RWPE1 (cell line): ENCODE results near the gene BDH1.

Source experiments
- CTCF ChIA-PET: fragments of 350-600 bp; sonication (Branson Sonifier 250); formaldehyde crosslinking; extraction: SDS; loops from one replicate; lab custom pipeline; 2021; lab: Yijun Ruan, JAX
- POLR2A ChIA-PET: fragments of 400-600 bp; formaldehyde crosslinking; extraction: SDS; loops from one replicate; lab custom pipeline; 2020; ENCODE audit warnings: antibody characterized with exemption; ENCODE audit not compliant: low non-redundant PET; lab: Yijun Ruan, JAX
- DNase-seq: peaks from one replicate; pipeline ENCODE4 v3.0.0; 2012; ENCODE audit warnings: low spot score
- H3K27ac ChIP-seq: fragments of 450-650 bp; 2 replicates; pipeline ENCODE4 v1.5.1; 2017
- CTCF ChIP-seq: fragments of 450-650 bp; conservative IDR thresholded peaks from 2 replicates; pipeline ENCODE4 v1.5.1; 2017; ENCODE audit warnings: low read depth, mild to moderate bottlenecking

BDH1 gene

DNA sequence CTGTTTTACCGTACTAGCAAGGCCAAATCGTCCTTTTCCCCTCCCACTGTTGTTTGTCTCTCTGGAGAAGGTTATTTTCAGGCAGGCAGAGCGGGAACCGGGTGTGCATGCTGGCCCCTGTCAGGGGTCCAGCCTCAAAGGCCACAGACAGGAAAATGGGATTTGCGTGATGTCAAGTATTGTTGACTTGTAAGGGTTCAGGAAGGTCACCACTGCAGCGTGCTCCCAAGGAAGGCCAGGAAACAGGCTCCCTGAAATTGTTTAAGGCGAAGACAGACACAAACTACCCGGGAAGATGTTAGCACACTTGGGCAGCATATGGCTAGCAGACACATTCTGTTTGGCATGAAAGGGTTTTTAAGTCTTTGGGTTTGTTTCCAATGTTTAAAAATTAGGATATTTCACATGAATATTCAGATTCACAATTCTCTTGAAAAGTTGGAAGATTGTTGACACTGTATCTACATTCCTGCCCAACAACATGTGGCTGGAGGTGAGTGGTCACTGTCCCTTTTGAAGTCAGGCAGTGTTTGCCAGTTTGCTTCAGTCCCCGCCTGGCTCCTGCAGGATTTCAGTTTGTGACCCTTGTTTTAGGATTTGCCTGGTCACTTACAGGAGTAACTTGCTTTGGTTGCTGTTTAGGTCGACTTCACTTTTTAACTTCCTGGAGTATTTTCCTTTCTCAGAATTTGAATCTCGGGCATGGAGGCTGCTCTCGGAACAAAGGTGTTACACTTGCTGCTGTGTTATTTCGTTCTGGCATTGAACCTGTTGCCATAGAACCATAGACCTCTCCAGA lies 90.4 kb downstream of the BDH1 start:
- POLR2A ChIA-PET: no interaction called here
- TF ChIP-seq CTCF: no peak
- no peak for DNase-seq
- H3K27ac ChIP-seq: no peak overlapping the region
- CTCF ChIA-PET: no interaction called here

DNA sequence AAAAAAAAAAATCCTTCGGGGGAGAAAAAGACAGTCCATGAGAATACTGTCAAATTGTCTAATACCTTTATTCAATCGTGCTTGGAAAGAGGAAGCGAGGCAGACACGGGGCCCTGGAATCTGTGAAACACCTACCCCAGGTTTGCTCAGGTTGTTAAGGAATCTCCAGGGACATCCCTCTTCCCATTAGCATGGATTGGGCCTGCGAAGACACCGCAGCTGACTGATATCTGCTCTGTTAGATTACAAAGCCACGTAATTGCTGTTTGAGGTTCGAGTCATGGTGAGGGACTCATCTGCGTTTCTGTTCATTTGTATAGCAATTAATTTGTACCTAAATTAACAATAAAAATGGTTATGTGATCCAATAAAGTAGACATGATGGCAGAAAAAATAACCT lies 91.0 kb downstream of the BDH1 start:
- DNase-seq: no peak
- TF ChIP-seq CTCF: no peak
- ChIA-PET POLR2A (no interaction called here), CTCF (no interaction called here)
- H3K27ac ChIP-seq: no peak overlapping the region

DNA sequence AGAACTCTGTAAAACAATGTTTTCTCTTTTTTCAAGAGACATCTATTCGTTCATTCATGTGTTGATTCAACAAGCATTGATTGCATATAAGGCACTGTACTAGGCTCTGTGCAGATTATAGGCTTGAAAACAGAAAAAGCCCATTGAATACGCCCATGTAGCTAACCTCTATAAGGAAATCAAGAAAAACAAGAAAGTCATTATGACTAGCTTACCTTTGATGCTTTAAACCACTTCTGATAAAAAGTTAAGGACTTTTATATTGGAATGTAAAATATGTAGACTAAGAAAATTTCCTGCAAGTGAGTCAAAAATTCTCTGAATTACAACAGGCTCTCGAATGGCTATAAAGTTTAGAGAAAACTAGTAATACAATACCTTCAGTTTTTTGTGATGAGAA lies 92.5 kb downstream of the BDH1 start:
- ChIA-PET CTCF (interaction anchor here (0.6 to 0.8 kb wide), 2 partner anchors 13 to 21 kb away, joined by 4 to 5 read pairs; no protein-coding TSS in a partner anchor), POLR2A (no interaction called here)
- TF ChIP-seq CTCF: no peak
- H3K27ac ChIP-seq: no peak overlapping the region
- DNase-seq: no peak

DNA sequence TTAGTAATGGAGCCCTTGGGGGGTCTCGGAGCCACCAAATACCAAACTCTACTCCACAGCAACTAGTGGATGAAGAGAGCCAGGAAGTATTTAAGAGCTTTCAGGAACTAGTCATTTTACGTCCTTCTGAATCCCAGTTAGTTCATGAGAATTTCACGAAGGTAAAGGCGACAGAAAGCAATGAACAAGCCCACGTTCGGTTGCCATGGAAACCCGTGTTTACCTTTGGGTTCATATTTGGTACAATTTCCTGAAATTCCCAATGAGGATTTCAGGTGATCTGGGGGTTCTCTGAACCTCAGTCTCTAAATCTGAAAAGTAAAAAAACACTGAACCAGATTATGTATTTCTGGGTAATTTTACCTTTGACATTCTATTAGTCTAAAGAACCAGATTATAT lies 93.0 kb downstream of the BDH1 start:
- DNase-seq: no peak
- ChIA-PET CTCF (interaction anchor here (0.8 kb wide), 1 partner anchor 13 kb away, joined by 5 read pairs; no protein-coding TSS in a partner anchor), POLR2A (no interaction called here)
- no peak for TF ChIP-seq CTCF
- no peak overlapping the region for H3K27ac ChIP-seq

DNA sequence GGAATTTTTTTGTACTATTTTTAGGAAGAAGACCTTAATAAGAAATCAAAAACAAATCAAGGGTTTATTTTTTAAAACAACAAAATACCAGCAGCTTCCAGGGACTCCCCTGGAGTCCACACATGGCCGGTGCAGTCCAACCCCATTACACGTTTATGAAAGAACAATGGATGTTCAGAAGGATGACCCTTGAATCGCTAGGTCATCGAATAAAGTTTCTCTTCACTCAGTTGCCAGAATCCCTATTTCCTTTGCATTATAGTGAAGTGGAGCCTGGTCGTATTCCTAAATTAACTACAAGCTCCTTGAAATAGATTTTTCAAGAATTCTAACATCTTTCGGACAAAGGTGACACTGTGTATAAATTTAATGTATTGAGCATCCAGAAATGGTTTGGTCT lies 95.1 kb downstream of the BDH1 start:
- TF ChIP-seq CTCF: no peak
- DNase-seq: no peak
- CTCF ChIA-PET: interaction anchor here (0.6 to 0.7 kb wide), 2 partner anchors 66 to 214 kb away, joined by 3 read pairs; no protein-coding TSS in a partner anchor
- POLR2A ChIA-PET: no interaction called here
- H3K27ac ChIP-seq: no peak overlapping the region

GRCh38 chr3:197460002-197460401 lies 95.8 kb downstream of the BDH1 start:
- H3K27ac ChIP-seq: no peak overlapping the region
- ChIA-PET CTCF (no interaction called here), POLR2A (no interaction called here)
- no peak for TF ChIP-seq CTCF
- DNase-seq: no peak
